Measurements from ENCODE around the gene ABHD17A. TPM values are rescaled to one million over a fixed set of nuclear protein-coding genes. Genes with fewer than 3 reads are reported as not detected.

ABHD17A gene
- total RNA-seq, 1 experiment from 2014 or later: 68.2 TPM

DNA sequence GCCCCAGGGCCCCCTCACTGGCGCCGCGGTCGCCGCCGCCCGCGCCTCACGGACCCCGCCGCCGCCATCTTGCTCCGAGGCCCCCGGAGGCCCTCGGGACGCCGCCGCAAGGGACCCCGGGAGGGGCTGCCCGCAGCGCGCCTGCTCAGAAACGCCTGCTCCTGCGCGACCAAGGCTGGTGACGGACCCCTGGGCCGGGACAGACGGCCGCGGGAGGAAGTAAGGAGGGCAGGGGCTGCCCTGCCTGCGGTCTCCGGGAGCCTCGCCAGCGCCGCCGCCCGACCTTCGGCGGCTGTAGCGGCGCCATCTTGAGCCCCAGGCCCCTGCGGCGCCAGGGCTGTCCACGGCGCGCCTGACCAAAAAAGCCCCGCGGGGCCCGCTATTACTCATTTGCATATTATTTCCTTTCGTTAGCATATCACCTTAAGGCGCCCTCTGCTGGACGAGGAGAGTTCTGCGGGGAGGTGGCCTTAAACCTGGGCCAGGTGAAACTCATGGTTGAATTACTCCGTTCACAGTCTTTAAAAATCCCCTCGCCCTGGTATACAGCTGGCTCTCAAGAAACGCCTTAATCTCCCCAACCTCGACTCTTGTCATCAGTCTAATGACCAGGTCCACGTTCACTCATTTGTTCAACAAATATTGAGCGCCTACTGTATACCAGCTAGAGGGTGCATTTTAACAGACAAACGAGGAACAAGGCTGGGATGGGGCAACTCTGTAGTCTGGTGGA lies 36.7 kb downstream of the ABHD17A start, which contains the start of gene REXO1:
Gene REXO1 (minus strand): TSS at position 85 of the 733 bp plus-strand sequence. CDS start 125 bp downstream, outside the sequence.
- ATAC-seq: peak; percentile 69
- Histone ChIP-seq H3K27me3 (ENCODE audit: insufficient read depth, low read length) (no peaks in the 10 kb centered on the region), H3K27ac (ENCODE audit: low read depth, low read length) (peak within 1 kb of the TSS; percentile 99), H3K9ac (ENCODE audit: low read length) (peak within 1 kb of the TSS; percentile 88), H3K4me1 (ENCODE audit: control insufficient read depth in 1 of 2, insufficient read depth in 2 of 2, low read length in 2 of 2) (peaks cover 33 to 46% of the 10 kb centered on the region in 2 experiments), H3K4me2 (ENCODE audit: low read length) (peak within 1 kb of the TSS; percentile 94), H3K36me3 (ENCODE audit: control insufficient read depth in 1 of 2, insufficient read depth in 2 of 2, low read length in 2 of 2) (peaks cover 0 to 8% of the 10 kb centered on the region in 2 experiments; a peak in 1 of 4 replicates), H4K20me1 (ENCODE audit: insufficient read depth) (peaks cover 15% of the 10 kb centered on the region; the same call in 1 of the 2 replicates), H3K79me2 (ENCODE audit: insufficient read depth, low read length) (peaks cover 71% of the 10 kb centered on the region), H3K4me3 (replicated peaks in 1 of 2; ENCODE audit: low read depth in 1 of 2, low read length in 2 of 2) (peak within 1 kb of the TSS; percentile 88 to 98), H2AFZ (ENCODE audit: low read depth, low read length, poor library complexity, severe bottlenecking) (no peak within 1 kb of the TSS), H3K9me2 (ENCODE audit: insufficient read depth) (no peaks in the 10 kb centered on the region), H3K9me3 (ENCODE audit: control insufficient read depth in 1 of 2, insufficient read depth in 1 of 2, low read depth in 1 of 2, low read length in 2 of 2) (no peaks in the 10 kb centered on the region)
- CTCF ChIA-PET: interaction anchor here (0.5 to 1.5 kb wide), 4 partner anchors 9 to 49 kb away, joined by 3 to 10 read pairs (median 6); no protein-coding TSS in a partner anchor
- intact Hi-C loops (cut with micrococcal nuclease): no loop called here
- POLR2A ChIA-PET: interaction anchor here (1.5 kb wide), 1 partner anchor 9 kb away, joined by 3 read pairs; no protein-coding TSS in a partner anchor
- no TSS peak for BruUV-seq (replicated peaks)
- TF ChIP-seq, protein P1, sequence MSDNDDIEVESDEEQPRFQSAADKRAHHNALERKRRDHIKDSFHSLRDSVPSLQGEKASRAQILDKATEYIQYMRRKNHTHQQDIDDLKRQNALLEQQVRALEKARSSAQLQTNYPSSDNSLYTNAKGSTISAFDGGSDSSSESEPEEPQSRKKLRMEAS (IDR thresholded peaks at IDR 0.05): no peak; the same call in 1 of the 2 replicates
- TF ChIP-seq POLR2AphosphoS5 (IDR thresholded peaks at IDR 0.05; ENCODE audit: low read depth, low read length) (peak; percentile 62), YY1 (IDR thresholded peaks at IDR 0.05; ENCODE audit: extremely low read depth, insufficient replicate concordance, low read depth, low read length) (peak; percentile 93), ZFX (IDR thresholded peaks at IDR 0.05) (peak; percentile 72; the same call in 1 of the 2 replicates)
- TF ChIP-seq, protein P2, sequence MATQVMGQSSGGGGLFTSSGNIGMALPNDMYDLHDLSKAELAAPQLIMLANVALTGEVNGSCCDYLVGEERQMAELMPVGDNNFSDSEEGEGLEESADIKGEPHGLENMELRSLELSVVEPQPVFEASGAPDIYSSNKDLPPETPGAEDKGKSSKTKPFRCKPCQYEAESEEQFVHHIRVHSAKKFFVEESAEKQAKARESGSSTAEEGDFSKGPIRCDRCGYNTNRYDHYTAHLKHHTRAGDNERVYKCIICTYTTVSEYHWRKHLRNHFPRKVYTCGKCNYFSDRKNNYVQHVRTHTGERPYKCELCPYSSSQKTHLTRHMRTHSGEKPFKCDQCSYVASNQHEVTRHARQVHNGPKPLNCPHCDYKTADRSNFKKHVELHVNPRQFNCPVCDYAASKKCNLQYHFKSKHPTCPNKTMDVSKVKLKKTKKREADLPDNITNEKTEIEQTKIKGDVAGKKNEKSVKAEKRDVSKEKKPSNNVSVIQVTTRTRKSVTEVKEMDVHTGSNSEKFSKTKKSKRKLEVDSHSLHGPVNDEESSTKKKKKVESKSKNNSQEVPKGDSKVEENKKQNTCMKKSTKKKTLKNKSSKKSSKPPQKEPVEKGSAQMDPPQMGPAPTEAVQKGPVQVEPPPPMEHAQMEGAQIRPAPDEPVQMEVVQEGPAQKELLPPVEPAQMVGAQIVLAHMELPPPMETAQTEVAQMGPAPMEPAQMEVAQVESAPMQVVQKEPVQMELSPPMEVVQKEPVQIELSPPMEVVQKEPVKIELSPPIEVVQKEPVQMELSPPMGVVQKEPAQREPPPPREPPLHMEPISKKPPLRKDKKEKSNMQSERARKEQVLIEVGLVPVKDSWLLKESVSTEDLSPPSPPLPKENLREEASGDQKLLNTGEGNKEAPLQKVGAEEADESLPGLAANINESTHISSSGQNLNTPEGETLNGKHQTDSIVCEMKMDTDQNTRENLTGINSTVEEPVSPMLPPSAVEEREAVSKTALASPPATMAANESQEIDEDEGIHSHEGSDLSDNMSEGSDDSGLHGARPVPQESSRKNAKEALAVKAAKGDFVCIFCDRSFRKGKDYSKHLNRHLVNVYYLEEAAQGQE (IDR thresholded peaks at IDR 0.05; ENCODE audit: low read depth): no peak
- TF ChIP-seq, protein P3, sequence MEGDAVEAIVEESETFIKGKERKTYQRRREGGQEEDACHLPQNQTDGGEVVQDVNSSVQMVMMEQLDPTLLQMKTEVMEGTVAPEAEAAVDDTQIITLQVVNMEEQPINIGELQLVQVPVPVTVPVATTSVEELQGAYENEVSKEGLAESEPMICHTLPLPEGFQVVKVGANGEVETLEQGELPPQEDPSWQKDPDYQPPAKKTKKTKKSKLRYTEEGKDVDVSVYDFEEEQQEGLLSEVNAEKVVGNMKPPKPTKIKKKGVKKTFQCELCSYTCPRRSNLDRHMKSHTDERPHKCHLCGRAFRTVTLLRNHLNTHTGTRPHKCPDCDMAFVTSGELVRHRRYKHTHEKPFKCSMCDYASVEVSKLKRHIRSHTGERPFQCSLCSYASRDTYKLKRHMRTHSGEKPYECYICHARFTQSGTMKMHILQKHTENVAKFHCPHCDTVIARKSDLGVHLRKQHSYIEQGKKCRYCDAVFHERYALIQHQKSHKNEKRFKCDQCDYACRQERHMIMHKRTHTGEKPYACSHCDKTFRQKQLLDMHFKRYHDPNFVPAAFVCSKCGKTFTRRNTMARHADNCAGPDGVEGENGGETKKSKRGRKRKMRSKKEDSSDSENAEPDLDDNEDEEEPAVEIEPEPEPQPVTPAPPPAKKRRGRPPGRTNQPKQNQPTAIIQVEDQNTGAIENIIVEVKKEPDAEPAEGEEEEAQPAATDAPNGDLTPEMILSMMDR (IDR thresholded peaks at IDR 0.05 in 2 of 3, conservative IDR thresholded peaks at IDR 0.05 in 1 of 3; ENCODE audit: borderline replicate concordance in 1 of 3, insufficient read depth in 1 of 3, low read depth in 2 of 3, low read length in 2 of 3): peak; percentile 92
- RAD21 ChIA-PET (ENCODE audit: low non-redundant PET in 1 of 2, low total read pairs in 2 of 2, uncharacterized antibody in 2 of 2, unreplicated experiment in 2 of 2): no interaction called here
- DNase-seq (ENCODE audit: low read depth, low spot score): peak; percentile 88
